Fibroblast of the conjunctiva (primary cell): Measurements from ENCODE around the gene CCT8L2.
"Not testable (repeated sequence)": the region's sequence is repeated elsewhere in the genome, so short reads cannot be mapped to it uniquely, and the experiment has no call there.

Experiments
- DNase-seq: peaks from one replicate; pipeline ENCODE4 v3.0.0-alpha.2; 2010; ENCODE audit warnings: low read depth

The CCT8L2 gene, protein sequence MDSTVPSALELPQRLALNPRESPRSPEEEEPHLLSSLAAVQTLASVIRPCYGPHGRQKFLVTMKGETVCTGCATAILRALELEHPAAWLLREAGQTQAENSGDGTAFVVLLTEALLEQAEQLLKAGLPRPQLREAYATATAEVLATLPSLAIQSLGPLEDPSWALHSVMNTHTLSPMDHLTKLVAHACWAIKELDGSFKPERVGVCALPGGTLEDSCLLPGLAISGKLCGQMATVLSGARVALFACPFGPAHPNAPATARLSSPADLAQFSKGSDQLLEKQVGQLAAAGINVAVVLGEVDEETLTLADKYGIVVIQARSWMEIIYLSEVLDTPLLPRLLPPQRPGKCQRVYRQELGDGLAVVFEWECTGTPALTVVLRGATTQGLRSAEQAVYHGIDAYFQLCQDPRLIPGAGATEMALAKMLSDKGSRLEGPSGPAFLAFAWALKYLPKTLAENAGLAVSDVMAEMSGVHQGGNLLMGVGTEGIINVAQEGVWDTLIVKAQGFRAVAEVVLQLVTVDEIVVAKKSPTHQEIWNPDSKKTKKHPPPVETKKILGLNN

DNA sequence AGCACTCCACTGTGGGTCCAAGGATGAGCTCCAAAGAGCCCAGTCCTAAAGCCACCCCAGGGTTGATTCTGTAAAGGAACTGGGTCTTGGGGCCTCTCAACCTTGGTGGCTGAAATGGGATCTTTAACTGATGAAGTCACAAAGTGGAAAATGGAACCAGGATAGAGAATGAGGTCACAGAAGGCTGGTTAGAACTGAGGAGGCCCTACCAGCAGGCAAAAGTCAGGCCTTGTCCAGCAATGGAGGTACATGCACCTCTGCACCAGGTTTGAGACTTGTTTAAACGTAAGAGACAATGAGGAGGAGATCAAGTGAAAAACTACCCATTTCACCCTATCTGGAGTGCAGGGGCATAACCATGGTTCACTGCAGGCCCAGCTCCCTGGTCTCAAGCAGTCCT is at the start of gene CCT8L2:
Gene CCT8L2 (minus strand): TSS at position 101 of the 400 bp plus-strand sequence. CDS start 260 bp downstream, outside the sequence.
- DNase-seq, result not testable (repeated sequence)

DNA sequence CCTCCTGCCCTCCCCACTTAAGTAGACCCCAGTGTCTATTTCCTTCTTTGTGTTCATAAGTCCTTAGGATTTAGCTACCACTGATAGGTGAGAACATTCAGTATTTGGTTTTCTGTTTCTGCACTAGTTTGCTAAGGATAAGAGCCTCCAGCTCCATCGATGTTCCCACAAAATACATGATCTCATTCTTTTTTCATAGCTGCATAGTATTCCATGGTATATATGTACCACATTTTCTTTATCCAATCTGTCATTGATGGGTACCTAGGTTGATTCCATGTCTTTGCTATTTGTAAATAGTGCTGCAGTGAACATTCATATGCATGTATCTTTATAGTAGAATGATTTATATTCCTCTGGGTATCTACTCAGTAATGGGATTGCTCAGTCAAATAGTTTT is 42.8 kb upstream of the CCT8L2 start:
- not testable (repeated sequence) for DNase-seq

DNA sequence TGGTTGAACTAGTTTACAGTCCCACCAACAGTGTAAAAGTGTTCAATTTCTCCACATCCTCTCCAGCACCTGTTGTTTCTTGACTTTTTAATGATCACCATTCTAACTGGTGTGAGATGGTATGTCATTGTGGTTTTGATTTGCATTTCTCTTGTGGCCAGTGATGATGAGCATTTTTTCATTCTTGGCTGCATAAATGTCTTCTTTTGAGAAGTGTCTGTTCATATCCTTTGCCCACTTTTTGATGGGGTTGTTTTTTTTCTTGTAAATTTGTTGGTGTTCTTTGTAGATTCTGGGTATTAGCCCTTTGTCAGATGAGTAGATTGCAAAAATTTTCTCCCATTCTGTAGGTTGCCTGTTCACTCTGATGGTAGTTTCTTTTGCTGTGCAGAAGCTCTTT is 41.5 kb upstream of the CCT8L2 start:
- DNase-seq, result not testable (repeated sequence)

DNA sequence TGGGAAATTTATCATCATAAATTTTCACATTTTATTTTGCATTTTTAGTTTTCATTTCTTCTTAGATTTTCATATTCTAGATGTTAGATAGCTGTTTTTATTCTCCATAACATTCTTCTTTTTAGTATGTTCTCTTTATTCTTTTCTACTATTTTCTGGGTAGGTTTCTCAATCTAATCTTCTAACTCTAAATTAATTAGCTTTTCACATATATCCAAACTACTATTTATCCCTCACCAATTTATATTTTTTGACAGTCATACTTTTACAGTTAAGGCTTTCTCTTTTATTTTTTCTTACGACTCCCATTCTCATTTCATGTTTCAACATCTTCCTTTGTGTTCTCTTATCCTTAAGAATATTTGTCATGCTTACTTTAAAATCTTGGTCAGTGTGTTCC is 35.9 kb upstream of the CCT8L2 start:
- DNase-seq, result not testable (repeated sequence)

DNA sequence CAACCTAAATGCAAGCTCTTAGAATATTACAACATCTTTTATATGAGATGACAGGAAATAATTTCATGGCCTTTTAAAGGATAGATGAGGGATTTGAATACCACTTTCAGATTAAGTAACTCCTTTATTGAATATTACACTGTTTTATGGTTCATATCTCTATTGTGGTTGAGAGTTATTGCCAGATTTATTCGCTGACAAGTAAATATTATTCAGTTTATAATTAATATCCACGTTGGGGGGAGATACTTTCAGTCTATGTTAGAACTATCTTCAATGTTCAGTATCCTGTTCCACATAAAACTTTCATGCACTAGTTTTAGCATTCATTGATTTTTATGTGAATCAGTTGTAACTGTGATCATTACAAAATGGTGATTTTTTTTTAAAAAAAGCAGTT is 32.4 kb upstream of the CCT8L2 start:
- DNase-seq, result not testable (repeated sequence)

DNA sequence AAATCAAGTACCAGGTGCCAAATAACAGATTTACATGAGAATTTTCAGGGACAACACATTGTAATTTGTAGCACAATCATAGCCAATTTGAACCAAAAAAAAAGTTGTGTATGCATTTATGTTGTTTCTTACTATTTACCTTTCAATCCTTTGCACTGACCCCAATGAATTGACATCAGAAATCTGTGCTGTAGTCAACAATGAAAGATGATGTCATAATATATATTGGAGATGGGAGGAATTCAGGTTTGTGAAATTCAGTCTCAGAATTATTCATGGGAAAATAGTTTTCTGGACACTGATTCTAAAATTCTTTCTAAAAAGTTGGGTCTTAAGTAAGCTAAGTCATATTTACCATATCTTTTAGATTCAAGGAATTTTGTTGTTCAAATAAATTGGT is 31.0 kb upstream of the CCT8L2 start:
- DNase-seq, result not testable (repeated sequence)

DNA sequence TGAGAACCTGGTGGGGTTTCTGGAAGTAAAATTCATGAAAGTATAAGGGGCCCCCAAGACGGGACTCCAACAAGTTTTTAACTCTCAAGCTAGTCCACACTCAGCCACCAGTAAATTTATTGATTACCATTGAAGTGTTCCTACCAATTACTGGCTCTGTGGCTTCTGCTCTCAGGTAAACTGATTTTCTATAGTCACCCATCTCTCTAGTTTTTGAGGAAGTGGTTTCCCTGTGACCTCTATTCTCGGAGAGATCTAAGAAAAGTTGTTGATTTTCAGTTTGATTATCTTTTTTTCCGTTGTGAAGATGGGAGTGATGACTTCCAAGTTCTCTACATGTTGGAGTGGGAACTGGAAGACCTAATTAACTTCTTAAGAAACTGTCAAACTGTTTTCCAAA is 24.9 kb upstream of the CCT8L2 start:
- DNase-seq, result not testable (repeated sequence)

DNA sequence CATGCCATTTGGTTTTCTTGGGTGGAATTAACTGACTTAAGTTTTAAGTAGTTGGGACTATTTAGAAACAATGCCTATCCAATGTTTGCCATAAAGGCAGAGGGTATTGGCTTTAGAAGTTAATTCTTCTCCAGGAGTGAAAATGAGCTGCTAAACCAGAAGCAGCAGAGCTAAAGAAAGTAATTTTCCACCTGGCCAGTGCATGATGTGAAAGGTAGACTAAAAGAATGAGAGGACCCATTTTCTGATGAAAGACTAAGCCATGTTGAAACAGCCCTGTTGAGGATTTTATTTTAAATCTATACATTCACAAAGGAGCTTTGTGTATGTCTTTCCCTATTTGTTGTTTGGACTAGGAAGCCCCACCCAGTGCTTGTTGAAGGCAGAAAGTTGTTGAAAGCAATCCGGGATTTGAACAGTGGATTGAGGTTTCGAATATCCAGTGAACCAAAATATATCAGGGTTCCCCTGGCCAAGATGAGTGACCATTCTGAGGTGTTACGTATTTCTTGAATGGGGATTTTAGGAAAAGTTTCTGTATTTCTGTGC is 23.9 kb upstream of the CCT8L2 start:
- DNase-seq, result not testable (repeated sequence)

DNA sequence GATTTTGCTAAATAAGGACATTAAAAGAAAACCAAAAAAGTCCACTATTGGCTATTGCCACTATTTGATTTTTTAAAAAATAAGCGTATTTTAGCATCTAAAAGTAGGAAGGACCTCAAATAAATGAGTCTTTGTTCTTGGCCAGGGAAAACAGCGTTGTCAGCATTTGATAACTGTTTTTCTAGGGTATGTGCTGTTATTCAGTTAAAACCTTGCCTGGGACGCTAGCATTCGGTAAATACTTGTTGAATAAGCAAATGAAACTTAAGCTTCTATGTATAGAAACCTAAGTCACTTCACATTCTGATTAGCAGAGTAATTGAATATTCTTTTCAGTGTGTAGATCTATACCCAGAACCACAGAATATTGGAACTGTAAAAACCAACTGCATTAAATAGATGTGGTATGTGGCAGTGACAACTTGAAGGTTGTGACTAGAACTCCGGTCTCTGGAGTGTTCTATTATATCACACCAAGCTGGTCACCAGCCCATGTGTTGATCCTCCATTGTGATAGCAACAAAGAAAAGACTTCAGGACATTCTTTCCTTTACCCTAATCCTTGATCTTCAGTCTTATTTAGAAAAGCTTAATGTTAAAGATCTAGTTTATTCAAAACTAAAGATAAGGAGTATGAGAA is 23.1 kb upstream of the CCT8L2 start:
- not testable (repeated sequence) for DNase-seq

DNA sequence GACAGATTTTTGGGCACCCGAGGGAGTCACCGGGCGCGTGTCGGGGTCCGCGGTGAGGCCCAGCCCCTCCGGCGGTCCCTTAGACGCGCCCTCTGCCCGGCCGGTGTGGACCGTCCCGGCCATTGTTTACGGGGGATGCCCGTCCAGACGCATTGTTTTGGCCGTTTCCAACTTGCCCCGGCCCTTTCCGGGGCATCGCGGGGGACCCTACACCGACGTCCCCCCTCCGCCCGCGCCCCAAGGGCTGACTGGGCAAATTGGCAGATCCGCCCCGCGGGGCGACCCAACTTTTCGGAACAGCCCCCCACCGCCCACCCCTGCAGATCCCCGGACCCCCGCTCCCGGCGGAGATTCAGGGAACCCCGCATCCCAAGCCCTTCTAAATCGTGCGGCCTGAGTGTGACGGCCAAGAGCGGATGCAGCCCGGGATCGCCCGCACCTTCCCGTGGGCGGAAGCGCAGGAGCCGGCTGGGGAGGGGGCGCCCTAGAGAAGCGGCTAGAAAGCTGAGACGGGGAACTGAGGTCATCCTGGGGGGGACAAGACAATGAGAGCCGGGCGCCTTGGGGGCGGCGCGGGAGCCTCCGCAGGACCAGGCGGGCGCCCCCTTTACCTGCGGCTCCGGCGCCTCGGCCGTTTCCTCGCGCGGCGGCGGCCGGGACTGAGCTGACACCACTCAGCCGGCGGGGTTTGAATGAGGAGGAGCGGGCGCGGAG is 17.1 kb upstream of the CCT8L2 start:
- no peak for DNase-seq

DNA sequence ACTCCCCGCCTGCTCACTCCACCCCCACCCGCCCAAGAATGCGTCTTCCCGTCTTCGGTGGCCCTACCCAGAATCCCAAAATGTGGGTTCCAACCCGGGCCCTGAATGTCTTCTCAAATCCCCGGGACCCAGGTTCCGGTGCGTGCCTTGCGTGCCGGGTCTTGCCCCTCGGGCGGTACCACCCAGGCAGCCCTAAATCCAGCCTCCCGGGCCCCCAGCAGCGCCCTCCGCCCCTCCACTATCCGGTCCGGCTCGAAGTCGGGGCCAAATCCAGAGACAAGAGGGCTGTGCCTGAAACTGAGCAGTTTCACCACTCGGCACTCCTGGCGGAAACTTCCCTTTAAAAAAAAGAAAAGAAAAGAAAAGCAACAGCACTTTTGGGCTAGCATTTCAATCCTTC is 16.3 kb upstream of the CCT8L2 start:
- no peak for DNase-seq

DNA sequence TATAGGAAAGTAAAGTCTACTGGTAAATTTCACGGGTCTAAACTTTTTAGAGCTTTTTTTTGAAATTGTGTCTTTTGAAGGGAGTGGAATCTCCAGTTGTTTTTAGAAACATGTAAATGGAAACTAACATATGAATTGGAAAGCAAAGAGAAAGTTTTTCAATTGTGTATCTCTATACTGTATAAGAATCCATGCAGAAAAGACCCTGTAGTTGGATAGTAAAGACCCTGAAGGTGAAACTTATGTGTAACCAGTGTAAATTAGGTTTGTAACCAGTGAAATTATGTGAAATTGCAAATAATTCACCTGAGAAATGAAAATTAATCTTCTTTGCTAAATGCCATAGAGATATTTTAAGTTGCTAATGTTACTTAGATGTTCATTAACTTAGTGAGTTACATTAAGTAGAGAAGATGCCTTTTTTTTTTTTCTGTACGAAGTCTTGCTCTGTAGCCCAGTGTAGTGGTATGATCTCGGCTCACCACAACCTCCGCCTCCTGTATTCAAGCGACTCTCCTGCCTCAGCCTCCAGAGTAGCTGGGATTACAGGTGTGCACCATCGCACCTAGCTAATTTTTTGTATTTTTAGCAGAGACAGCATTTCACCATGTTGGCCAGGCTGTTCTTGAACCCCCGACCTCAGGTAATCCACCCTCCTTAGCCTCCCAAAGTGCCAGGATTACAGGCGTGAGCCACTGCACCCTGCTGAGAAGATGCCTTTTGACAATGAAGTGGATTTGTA is 11.8 kb upstream of the CCT8L2 start:
- not testable (repeated sequence) for DNase-seq

DNA sequence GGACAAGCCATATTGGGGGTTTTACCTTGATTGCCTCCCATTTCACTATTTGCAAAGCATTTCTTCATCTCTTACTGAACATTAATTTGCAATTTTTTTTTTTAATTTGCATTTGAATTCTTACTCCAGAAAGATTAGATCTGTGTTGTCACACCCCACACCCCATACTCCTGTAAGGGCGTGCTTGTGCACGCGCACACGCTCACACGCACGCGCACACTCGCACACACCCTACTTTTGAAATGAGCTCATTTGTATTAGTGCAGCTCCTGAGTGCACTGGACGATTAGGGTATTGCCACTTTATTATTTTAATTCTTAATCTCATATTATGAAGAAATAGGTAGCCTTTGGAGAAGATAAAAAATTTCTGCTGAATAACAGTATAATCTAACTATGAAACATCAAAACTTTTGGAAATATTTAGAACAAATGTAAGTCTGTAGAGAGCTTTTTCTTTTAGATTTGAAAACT is 11.2 kb upstream of the CCT8L2 start:
- DNase-seq, result not testable (repeated sequence)

DNA sequence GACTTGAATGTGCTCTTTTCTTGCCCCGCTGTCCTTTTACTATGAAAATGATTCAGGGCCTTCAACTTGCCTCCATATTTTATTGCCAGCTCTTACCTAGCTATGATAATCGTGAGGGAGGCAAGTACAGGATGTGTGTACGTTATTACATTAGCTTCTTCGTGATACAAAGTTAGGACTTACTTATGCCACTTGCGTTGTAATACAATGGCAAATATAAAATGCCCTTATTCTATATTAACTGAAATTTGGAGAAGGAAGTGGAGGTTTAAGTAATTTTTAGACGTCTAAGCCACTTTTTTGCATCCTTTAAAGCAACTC is 10.8 kb upstream of the CCT8L2 start:
- no peak for DNase-seq

DNA sequence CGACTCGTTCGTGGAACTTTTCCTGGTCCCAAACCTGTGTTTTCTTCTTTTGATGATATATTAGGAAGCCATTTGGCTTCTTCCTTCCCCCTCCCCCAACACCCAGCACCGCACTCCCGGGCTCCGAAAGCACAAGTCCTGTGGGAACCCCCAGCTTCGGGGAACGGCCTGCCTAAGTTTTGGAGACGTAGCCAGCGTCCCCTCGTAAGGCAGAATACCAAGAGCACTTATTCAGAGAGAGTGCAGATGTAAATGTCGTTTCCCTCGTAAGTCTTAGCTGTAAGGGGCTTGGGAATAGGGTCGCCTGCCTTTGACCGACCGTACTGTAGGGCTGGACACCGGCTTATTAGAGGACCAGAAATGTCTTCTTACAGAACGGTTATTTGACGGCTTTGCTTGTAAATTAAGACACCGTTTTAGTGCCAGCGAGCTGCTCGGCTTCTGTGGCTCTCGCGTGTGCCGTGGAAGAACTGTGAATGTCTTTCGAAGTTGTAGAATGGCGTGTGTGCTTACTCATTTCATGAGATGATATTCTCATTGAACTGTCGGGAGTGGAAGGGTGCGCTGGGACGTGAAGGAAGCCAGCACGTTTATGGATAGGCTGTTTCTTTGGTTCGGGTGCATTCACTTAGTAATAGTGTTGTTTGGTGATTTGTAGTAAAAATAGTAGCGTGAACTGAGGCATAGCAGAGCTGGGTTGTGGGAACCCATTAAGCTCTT is 10.3 kb upstream of the CCT8L2 start:
- not testable (repeated sequence) for DNase-seq

DNA sequence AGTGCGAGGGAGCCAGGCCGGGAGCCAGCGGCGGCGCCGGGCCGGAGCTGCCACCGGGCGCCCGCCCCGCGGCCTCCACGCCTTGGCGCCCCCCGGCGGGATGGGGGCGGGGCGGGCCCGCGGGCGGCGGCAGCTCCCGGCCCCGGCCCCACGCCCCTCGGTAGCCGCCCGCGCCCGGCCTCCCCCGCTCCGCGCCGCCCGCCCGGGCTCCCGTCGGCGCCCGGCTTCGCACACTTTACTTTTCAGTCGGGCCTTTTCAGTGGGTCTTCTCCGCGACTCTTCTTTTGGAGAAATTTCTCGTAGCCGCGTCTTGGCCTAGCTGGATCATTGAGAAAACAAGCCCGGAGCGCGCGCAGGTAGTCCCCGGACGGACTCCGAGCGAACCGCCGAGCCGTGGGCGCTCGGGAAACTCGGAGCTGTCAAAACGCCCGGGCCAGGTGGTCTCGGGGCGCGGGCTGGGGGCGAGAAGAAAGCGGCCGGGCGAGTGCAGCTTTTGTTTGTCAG is 9.7 kb upstream of the CCT8L2 start:
- DNase-seq, result not testable (repeated sequence)

DNA sequence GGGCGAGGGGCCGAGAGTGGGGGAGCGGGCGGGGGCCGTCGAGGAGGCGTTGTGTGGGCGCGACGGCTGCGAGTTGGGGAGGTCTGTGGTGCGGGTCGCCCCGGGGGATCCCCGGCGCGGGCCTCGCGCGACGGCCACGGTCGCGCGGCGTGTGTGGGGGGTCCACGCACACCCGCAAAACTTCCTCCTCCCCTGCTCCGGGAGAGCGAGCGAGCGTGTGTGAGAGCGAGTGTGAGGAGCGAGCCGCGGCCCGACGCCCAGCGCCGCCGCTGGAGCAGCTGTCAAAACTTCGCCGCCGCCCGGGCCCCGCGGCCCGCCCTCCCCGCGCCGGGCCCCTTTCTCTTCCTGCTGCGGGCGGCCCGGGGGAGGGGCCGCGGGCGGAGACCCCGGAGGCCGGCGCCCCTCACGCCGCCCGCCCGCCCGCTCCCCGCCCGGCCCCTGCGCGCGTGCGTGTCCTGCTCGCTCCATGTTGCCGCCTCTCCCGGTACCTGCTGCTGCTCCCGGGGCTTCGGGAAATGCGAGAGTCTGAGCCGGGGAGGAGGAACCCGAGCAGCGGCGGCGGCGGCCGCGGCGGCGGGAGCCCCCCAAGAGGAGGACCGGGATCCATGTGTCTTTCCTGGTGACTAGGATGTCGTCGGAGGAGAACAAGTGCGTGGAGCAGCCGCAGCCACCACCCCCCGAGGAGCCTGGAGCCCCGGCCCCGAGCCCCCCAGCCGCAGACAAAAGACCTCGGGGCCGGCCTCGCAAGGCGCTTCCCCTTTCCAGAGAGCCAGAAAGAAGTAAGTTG is 9.0 kb upstream of the CCT8L2 start:
- DNase-seq, result no peak

DNA sequence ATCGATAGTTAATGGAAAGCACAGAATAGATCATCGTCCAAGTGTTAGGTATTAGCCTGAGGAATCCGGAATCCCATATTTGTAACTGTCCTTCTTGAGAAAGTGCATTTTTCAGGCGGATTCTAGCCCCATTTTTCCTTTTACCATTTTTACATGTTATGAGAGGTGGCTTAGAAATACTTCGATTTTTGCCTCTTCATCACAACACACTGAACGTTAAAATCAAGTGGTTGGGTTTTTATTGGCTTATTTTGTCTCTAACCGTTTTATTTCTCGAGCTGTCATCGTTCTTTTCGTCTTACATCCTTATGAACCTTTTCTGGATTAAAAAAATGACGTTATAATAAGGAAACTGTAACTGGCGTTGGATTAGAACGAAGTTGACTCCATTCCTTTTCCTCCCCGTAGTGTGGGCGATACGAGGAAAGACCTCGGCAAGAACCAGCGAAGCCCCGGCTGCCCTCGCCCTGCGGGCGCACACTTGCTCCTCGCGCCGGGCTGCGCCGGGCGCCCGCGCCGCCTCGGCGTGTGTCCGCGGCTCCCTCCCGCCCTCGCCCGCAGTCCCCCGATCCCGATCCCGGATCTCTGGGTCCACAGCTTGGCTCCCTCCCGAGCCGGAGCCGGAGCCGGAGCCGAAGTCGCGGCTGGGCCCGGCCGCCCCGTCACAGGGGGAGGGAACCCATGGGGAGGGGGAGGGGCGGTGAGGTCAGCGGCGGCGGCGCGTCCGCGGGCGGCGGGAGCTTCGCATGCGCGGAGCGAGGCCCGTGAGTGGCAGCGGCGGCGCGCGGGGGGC is 8.2 kb upstream of the CCT8L2 start:
- not testable (repeated sequence) for DNase-seq

DNA sequence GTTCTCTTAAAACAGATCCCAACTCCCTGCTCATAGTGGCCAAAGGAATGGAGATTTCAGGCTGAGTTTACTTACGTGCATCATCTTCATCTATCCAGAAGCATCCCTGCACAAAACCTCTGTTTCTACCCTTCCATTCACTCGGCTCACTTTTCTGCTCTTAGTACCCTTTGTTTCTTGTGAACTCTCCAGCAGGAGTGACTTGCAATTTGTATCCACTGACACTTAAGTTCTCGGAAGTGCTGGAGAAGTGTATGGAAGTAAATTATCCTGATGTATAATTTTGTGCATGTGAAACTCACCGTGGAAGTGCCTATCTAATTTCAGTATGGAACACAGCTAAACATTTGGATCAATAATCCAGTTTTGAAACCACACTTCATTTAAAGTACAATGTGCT is 7.0 kb upstream of the CCT8L2 start:
- not testable (repeated sequence) for DNase-seq
